GM23338 (cell line): ENCODE results near the gene CLIC5. TPM values are rescaled to one million over a fixed set of nuclear protein-coding genes. Genes with fewer than 3 reads are reported as not detected.

Source experiments
- ATAC-seq: fragments of 200-7000 bp; cut with Tn5 transposase; 3 replicates; pipeline ENCODE4 v1.9.1; 2020
- DNase-seq: peaks from one replicate; pipeline ENCODE4 v3.0.0-alpha.2; 2015; ENCODE audit warnings: low spot score
- H2AFZ ChIP-seq: fragments of 200-600 bp; sonication (generic); 2 replicates; pipeline ENCODE4 v1.8.0; 2016; ENCODE audit warnings: antibody characterized with exemption, mild to moderate bottlenecking, moderate library complexity
- H3F3A ChIP-seq: fragments of 200-600 bp; sonication (generic); replicated peaks from 2 replicates; pipeline ENCODE4 v1.8.0; 2017; ENCODE audit warnings: antibody characterized with exemption, mixed run types, low read depth
- H3K27ac ChIP-seq: fragments of 200-600 bp; sonication (generic); 2 replicates; pipeline ENCODE4 v1.6.1; 2016; ENCODE audit warnings: low read depth
- H3K27me3 ChIP-seq: fragments of 200-600 bp; sonication (generic); 2 replicates; pipeline ENCODE4 v1.8.0; 2016; ENCODE audit warnings: mild to moderate bottlenecking, mixed run types, moderate library complexity; ENCODE audit not compliant: insufficient read depth
- H3K36me3 ChIP-seq: fragments of 200-600 bp; sonication (generic); 2 replicates; pipeline ENCODE4 v1.8.0; 2016; ENCODE audit warnings: mild to moderate bottlenecking; ENCODE audit not compliant: insufficient read depth
- H3K4me1 ChIP-seq: fragments of 200-600 bp; sonication (generic); 2 replicates; pipeline ENCODE4 v1.8.0; 2016; ENCODE audit warnings: mild to moderate bottlenecking, moderate library complexity; ENCODE audit not compliant: insufficient read depth
- H3K4me2 ChIP-seq: fragments of 200-600 bp; sonication (generic); 2 replicates; pipeline ENCODE4 v1.7.1; 2017; ENCODE audit warnings: mixed run types
- H3K4me3 ChIP-seq: fragments of 200-600 bp; sonication (generic); 2 replicates; pipeline ENCODE4 v1.6.1; 2016; ENCODE audit warnings: mixed run types
- H3K79me2 ChIP-seq: fragments of 200-600 bp; sonication (generic); replicated peaks from 2 replicates; pipeline ENCODE4 v1.8.0; 2017; ENCODE audit warnings: mild to moderate bottlenecking; ENCODE audit not compliant: insufficient read depth
- H3K9me2 ChIP-seq: fragments of 200-600 bp; sonication (generic); 2 replicates; pipeline ENCODE4 v1.8.0; 2017; ENCODE audit not compliant: insufficient read depth
- H4K20me1 ChIP-seq: fragments of 200-600 bp; sonication (generic); replicated peaks from 2 replicates; pipeline ENCODE4 v1.8.0; 2017; ENCODE audit warnings: mild to moderate bottlenecking; ENCODE audit not compliant: insufficient read depth
- H3K27ac Mint-ChIP-seq: 2 replicates; pipeline ENCODE4 v1.8.0; 2020; ENCODE audit warnings: inconsistent platforms, mild to moderate bottlenecking, moderate library complexity, mixed read lengths
- H3K27me3 Mint-ChIP-seq: 3 replicates; pipeline ENCODE4 v1.8.0; 2022; ENCODE audit warnings: low read depth, mild to moderate bottlenecking, moderate library complexity, mixed read lengths, inconsistent platforms; ENCODE audit not compliant: insufficient read depth, poor library complexity
- H3K36me3 Mint-ChIP-seq: 3 replicates; pipeline ENCODE4 v1.8.0; 2021; ENCODE audit warnings: low read depth, mild to moderate bottlenecking, inconsistent platforms, moderate library complexity, mixed read lengths
- H3K4me1 Mint-ChIP-seq: 3 replicates; pipeline ENCODE4 v1.8.0; 2020; ENCODE audit warnings: mild to moderate bottlenecking, inconsistent platforms, mixed read lengths
- H3K4me3 Mint-ChIP-seq: 3 replicates; pipeline ENCODE4 v1.8.0; 2021; ENCODE audit warnings: moderate library complexity, mild to moderate bottlenecking, inconsistent platforms, mixed read lengths
- H3K9me3 Mint-ChIP-seq: 3 replicates; pipeline ENCODE4 v1.8.0; 2020; ENCODE audit warnings: moderate library complexity, mild to moderate bottlenecking, inconsistent platforms, mixed read lengths
- CREB1 ChIP-seq: fragments of 250-450 bp; sonication (Bioruptor Pico); IDR thresholded peaks from 2 replicates; pipeline ENCODE4 v1.5.0; 2020; ENCODE audit warnings: low read depth, mild to moderate bottlenecking, moderate library complexity
- CTCF ChIP-seq, 2 experiments: fragments of 200-600 bp in 1 of 2; sonication (generic) in 1 of 2; conservative IDR thresholded peaks; 2 replicates each; pipeline versions ENCODE4 v1.5.1 to v1.6.1; 2016 to 2017; ENCODE audit warnings: antibody characterized with exemption in 2 of 2, low read depth in 2 of 2, mild to moderate bottlenecking in 2 of 2, moderate library complexity in 1 of 2
- POLR2AphosphoS5 ChIP-seq: IDR thresholded peaks from 2 replicates; pipeline ENCODE4 v1.6.1; 2016; ENCODE audit warnings: antibody characterized with exemption, low read depth
- STAT1 ChIP-seq: IDR thresholded peaks from one replicate; pipeline ENCODE4 v1.6.1; 2016; ENCODE audit warnings: antibody characterized with exemption; ENCODE audit not compliant: unreplicated experiment
- ZNF114 ChIP-seq: fragments of 250-450 bp; sonication (Bioruptor Pico); IDR thresholded peaks from 2 replicates; pipeline ENCODE4 v1.5.0; 2020; ENCODE audit warnings: mild to moderate bottlenecking, moderate library complexity
- ZNF331 ChIP-seq: fragments of 250-450 bp; sonication (Bioruptor Pico); IDR thresholded peaks from 2 replicates; pipeline ENCODE4 v1.5.0; 2020; ENCODE audit warnings: low read depth, mild to moderate bottlenecking, moderate library complexity
- ZNF462 ChIP-seq: fragments of 250-450 bp; sonication (Bioruptor Pico); IDR thresholded peaks from 2 replicates; pipeline ENCODE4 v1.5.0; 2020; ENCODE audit warnings: mild to moderate bottlenecking, moderate library complexity
- polyA plus RNA-seq: library from polyadenylated mRNA; unstranded; fragments of >200 nt; fragmentation: Nextera tagmentation; extraction: Ambion mirVana; gene quantifications from 2 replicates; pipeline ENCODE4 v1.2.1, GENCODE V29; 2016
- total RNA-seq: library from RNA; depleted of rRNA; stranded (reverse); fragments of >200 nt; shearing (Covaris generic); gene quantifications from 2 replicates; pipeline ENCODE4 v1.2.3, GENCODE V29; 2014

Gene CLIC5
- total and polyA plus RNA-seq, 2 experiments from 2014 or later: 0.08 TPM; not detected in 1

GRCh38 chr6:45991189-45991588 lies 24.5 kb downstream of the CLIC5 start:
- no peak overlapping the region for H3K27ac ChIP-seq
- no peaks in the 10 kb centered on the region for H3K9me2 ChIP-seq
- H2AFZ ChIP-seq: no peak overlapping the region
- no peak overlapping the region for H3K4me2 ChIP-seq
- H3K36me3 Mint-ChIP-seq: no peaks in the 10 kb centered on the region
- peaks cover 2% of the 10 kb centered on the region for H3K27me3 Mint-ChIP-seq
- no peaks in the 10 kb centered on the region for H4K20me1 ChIP-seq
- peak; percentile 41 for DNase-seq
- H3K4me3 ChIP-seq: no peak overlapping the region
- no peaks in the 10 kb centered on the region for H3K79me2 ChIP-seq
- no peaks in the 10 kb centered on the region for H3F3A ChIP-seq
- H3K36me3 ChIP-seq: no peaks in the 10 kb centered on the region
- no peaks in the 10 kb centered on the region for H3K9me3 Mint-ChIP-seq
- H3K4me3 Mint-ChIP-seq: no peak overlapping the region
- H3K4me1 Mint-ChIP-seq: no peaks in the 10 kb centered on the region
- ATAC-seq: peak; percentile 87
- H3K27ac Mint-ChIP-seq: no peak overlapping the region
- no peaks in the 10 kb centered on the region for H3K4me1 ChIP-seq
- TF ChIP-seq POLR2AphosphoS5 (no peak), CTCF (conservative IDR thresholded peaks at IDR 0.05; ENCODE audit: low read depth in 2 of 2) (peak; percentile 15 to 46; a peak in 3 of 4 replicates), ZNF331 (CRISPR knock-in tag) (no peak), STAT1 (no peak), ZNF114 (CRISPR knock-in tag) (no peak), ZNF462 (no peak), CREB1 (CRISPR knock-in tag) (no peak)
- no peaks in the 10 kb centered on the region for H3K27me3 ChIP-seq
